Fibroblast of skin of right quadriceps (primary cell): ENCODE measurements around the gene C20orf96.
"Not testable (repeated sequence)": the region's sequence is repeated elsewhere in the genome, so short reads cannot be mapped to it uniquely, and the experiment has no call there.

Experiments used
- DNase-seq: peaks from one replicate; pipeline ENCODE4 v3.0.0-alpha.2; 2013

The C20orf96 gene, protein sequence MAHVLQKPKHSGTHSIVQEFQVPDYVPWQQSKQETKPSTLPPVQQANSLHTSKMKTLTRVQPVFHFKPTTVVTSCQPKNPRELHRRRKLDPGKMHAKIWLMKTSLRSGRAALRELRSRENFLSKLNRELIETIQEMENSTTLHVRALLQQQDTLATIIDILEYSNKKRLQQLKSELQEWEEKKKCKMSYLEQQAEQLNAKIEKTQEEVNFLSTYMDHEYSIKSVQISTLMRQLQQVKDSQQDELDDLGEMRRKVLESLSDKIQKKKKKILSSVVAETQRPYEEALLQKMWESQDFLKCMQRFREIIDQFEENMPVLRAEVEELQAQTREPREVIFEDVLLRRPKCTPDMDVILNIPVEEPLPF

DNA sequence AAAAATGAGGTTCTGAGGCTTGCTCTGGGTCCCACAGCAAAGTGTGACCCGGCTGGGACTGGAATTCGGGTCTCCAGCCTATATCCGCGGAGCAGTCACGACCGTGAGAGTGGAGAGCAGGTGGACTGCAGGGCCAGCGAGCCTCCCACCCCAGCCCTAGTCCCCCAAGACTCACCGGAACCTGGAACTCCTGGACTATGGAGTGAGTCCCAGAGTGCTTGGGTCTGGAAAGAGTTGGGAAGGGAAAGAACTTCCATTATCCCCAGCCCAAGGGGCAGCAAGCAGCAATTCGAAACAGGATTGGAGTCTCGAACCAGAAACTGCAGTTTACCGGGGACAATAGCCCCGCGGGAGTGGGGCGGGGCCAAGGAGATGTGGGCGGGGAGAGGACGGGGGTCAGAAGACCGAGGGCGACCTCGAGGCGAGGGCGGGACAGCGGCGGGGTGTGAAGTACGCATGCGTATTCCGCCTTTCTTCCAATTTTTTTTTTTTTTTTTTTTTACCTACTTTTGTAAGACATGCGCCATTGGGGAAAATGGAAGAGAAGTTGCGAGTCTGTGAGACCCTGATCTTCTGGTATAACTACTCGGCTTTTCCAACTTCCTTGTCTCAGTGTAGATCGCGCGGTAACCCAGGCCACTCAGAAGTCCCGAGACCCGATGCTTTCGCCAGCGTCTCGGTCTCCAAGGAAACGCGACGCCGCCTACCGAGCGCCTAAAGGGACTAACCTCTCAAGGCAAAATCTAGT is at the start of gene C20orf96:
C20orf96 (minus strand) TSS at position 667 of the 748 bp plus-strand sequence; CDS start at position 527, 140 bp downstream.
- DNase-seq, result peak; percentile 94

DNA sequence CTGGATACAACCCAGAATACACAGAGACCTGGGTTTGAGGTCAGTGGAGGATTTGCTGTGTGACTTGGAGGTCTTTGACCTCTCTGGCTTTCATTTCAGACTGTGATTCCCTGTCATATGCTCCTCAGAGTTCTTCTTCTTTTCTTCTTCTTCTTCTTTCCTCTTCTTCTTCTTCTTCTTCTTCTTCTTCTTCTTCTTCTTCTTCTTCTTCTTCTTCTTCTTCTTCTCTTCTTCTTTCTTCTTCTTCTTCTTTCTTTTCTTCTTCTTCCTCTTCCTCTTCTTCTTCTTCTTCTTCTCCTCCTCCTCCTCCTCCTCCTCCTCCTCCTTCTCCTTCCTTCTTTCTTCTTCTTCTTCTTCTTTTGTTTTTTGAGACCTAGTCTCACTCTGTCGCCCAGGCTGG is 45.5 kb upstream of the C20orf96 start:
- DNase-seq, result not testable (repeated sequence)

DNA sequence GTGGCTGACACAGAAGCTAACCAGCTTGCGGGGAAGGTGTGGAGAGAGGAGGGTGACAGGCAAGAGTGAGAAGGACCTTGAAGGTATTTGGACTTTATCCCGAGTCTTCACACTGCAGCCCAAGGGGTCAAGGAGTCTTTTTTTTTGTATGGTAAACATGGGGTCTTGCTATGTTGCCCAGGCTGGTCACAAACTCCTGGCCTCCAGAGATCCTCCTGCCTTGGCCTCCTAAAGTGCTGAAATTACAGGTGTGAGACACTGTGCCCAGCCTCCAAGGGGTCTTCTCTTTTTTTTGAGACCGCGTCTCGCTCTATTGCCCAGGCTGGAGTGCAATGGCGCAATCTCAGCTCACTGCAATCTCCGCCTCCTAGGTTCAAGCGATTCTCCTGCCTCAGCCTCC is 44.0 kb upstream of the C20orf96 start:
- no peak for DNase-seq

DNA sequence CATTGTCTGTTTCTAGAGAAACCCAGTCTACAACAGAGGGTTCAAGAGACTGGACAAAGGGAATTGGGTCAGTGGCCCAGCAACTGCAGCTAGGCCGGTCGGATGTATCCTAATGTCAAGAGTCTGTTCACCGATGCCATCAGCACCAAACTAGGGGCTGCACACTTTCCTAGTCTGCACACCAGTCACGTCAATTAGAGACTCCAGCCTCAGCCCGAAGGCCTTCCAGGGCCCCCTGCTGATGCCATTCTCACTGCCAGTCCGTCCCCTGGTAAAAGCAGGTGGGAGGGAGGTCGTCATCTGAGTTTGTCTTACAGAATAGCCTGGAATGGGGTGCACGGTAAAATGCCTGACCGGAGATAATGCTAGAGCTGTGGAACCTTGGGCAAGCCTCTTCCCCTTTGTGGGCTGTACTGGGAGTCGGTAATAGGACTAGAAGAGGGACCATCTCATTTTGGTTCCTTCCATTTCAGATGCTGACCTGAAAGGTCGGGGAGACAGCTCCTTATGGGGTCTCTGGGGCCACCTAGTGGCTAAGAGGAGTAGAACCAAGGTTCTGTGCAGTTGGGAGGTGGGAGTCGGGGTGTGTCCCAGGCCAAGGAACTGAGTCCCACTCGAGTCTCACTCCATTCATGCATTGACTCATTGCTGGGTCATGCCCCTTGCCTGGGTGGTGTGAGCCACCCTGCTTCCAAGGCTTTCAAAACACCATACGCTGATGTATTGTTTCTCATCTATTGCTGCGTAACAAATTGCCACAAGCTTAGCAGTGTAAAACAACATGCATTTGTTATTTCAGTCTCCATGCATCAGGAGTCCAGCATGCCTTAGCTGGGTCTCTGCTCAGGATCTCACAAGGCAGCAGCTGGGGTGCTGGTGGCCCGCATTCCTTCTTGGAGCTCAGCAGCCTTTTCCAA is 39.9 kb upstream of the C20orf96 start:
- peak; percentile 71 for DNase-seq

DNA sequence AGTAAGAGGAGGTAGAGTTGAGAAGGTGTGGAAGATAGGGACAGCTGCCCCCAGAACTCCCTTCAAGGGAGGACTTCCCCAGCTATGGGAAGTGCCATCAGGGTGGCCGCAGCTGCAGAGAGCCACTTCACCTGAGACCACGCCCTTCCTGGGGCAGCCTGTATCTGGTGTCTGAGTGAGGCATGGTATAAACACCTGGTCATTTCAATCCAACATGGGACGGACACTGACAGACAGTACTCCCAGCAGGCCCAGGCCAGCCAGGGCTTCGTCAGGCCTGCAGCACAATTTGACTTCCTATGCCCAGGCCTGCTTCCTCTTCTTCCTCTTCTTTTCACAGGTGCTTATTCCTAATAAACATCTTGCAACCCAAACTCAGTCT is 39.3 kb upstream of the C20orf96 start:
- DNase-seq, result no peak

DNA sequence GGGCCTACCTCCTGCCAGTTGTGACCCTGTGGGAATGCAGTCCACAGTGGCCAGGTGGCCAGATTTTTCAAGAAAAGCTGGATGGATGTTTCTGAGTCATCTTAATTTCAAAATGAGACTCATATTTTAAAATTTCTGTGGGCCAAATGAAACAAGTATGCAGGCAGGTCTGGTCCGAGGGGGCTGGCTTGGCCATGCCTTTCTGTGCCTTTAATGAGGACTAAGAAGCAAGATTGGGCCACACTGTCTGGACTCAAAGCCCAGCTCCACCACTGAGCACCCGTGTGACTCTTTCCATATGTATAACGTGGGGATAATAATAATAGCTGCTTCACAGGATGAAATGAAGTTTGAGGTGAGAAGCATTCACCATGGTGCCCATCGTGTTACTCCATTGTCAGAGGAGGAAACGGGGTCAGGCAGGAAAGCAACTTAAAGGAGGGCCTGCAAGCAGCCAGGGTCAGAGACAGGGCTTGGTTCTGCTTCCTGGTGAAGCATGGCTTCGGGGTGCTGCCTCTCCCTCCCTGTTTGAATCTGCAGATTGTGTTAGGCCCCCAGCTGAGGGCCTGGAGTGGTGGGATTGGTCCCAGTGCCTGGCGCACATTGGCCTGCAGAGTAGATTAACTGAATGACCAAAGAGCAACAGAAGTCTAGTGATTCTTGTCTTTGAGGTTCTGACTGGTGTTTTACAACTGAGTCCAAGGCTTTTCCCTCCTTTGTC is 38.6 kb upstream of the C20orf96 start:
- no peak for DNase-seq

DNA sequence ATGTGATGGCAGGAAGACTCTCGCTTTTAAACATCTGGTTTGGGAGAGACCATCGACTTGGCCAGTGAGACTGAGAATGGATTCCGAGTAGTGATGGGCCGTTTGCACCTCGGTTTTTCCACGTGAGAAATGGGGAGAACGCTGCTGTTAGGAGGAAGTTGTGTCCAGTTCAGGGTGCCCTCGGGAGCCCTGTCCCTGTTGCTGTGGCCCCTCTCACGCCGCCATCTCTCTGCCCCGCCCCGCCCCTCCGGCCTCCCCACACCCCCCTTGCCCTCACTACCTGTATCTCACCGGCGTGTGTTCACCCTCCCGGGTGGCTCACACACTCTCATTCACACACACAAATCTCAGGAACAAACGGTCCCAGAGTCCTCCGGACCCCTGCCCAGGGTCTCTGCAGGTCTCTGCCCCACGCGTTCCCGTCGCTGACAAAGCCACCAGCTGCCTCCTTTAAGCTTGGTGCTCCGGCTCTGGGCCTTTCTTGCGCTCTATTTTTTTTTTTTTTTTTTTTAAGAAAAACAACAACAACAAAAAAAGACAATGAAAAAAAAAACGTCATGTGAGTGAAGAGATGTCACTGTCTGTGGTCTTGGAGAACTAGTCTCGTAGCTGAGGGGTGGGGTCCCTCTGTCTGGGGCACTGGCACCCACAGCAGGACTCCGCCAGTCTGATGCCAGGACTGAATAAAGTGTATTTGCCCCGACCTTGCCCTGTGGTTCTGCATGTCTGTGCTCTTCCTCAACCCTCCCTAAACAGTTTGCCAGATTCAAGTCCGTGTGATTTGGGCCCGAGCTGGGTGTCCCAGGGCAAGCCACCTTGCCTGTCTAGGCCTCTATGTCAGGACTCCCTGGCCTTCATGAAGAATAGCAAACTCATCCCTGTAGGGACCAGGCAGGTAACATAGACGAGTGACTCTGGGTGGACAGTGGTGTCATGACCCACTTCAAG is 37.8 kb upstream of the C20orf96 start:
- DNase-seq, result no peak

DNA sequence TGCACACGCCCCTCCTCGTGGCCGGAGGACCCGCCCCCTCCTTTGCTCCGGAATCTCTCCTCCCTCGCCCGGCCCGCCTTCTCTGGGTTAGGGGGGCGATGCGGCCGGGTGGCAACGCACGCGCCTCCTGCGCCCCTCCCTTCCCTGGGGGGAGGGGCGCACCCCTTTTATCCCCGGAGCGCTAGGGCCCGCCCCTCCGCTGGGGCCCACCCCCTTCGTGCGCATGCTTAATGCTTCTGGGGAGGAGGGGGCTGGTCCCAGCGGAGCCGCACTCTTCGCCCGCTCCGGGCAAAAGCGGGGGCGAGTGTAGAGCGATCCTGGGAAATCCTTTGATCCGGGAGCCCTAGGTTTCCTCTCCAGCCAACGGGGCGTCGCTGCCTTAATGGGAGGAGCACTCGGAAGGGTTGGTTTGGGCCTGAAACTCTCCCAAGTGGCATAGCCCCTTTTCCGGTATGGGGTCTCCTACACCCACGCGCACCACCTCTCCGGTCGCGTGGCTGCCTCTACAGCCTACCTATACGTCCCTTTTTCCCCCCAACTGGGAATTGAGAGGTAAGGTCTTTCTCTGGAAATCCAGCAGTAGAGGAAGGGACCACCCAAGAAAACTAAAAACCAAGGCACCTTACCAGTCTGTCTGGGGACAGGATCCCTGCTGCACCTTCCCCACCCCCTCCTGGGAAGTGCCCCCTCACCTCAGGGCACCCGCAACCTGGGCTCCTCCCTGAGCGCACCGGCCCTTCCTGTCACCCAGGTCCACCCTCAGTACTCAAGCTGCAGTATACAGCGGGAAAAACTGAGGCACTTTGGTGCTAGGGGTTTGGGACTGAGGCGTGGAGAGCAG is 36.9 kb upstream of the C20orf96 start:
- peak; percentile 97 for DNase-seq

DNA sequence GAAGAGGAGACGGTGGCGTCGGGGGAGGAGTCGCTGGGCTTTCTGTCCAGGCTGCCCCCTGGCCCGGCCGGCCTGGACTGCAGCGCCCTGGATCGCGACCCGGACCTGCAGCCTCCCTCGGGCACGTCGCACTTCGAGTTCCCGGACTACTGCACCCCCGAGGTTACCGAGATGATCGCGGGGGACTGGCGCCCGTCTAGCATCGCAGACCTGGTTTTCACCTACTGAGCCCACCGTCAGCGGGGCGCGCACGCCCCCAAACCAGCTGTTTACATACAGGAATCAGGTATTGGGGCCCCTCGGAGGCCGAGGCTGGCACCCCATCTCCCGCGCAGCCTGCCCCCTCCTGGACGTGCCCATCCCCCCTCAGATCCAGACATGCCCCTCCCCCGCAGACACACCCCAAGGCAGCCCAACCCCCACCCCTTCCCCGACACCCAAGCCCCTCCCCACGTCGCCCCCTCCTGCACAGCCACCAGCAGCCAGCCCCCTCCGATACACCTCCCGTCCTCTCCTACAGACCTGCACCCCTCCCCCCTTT is 36.2 kb upstream of the C20orf96 start:
- no peak for DNase-seq

DNA sequence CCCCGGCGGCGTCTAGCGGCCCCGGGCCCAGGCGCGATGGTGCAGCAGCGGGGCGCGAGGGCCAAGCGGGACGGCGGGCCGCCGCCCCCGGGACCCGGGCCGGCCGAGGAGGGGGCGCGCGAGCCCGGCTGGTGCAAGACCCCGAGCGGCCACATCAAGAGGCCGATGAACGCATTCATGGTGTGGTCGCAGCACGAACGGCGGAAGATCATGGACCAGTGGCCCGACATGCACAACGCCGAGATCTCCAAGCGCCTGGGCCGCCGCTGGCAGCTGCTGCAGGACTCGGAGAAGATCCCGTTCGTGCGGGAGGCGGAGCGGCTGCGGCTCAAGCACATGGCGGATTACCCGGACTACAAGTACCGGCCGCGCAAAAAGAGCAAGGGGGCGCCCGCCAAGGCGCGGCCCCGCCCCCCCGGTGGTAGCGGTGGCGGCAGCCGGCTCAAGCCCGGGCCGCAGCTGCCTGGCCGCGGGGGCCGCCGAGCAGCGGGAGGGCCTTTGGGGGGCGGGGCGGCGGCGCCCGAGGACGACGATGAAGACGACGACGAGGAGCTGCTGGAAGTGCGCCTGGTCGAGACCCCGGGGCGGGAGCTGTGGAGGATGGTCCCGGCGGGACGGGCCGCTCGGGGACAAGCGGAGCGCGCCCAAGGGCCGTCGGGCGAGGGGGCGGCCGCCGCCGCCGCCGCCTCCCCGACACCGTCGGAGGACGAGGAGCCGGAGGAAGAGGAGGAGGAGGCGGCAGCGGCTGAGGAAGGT is 35.5 kb upstream of the C20orf96 start:
- DNase-seq, result peak; percentile 63

DNA sequence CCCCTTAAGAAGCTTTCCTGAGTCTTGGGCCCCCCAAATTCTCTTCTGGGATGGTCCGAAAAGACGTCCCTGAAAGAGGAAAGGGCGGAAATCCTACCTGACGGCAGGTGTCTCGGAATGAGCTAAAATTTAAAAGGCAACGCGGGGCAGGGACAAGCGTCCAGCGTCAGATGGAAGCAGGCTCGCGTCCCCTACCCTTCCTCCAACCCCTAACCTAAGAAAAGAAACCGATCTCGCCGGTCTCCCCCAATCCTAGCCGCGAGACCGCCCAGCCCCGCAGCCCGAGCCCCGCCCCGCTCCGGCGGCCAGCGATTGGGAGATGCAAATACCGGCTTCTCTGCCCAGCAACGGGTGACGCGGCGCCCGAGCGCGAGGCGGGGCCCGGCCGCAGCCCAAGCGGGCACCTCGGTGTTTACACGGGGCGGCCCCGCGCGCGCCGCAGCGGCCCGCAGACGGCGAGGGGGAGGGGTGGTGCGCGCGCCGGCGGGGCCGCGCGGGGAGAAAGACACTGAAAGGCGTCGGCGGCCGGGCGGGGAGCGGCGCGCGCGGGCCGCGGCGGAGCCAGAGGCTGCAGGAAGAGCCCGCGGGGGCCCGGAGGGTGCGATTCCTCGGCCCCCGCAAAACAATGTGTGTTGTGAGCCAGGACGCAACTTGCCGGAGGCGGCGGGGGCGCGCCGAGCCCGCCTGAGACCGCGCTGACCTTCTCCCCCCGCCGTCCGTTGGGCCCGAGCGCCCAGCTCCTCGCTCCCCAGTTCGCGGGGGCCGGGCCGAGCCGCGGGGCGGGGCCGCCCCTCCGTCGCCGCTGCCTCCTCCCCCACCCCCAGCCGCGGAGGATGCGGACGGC is 34.7 kb upstream of the C20orf96 start, which contains the start of gene SOX12:
SOX12 (plus strand) TSS at position 508 of the 844 bp plus-strand sequence. CDS start 373 bp downstream, outside the sequence.
- peak; percentile 93 for DNase-seq

DNA sequence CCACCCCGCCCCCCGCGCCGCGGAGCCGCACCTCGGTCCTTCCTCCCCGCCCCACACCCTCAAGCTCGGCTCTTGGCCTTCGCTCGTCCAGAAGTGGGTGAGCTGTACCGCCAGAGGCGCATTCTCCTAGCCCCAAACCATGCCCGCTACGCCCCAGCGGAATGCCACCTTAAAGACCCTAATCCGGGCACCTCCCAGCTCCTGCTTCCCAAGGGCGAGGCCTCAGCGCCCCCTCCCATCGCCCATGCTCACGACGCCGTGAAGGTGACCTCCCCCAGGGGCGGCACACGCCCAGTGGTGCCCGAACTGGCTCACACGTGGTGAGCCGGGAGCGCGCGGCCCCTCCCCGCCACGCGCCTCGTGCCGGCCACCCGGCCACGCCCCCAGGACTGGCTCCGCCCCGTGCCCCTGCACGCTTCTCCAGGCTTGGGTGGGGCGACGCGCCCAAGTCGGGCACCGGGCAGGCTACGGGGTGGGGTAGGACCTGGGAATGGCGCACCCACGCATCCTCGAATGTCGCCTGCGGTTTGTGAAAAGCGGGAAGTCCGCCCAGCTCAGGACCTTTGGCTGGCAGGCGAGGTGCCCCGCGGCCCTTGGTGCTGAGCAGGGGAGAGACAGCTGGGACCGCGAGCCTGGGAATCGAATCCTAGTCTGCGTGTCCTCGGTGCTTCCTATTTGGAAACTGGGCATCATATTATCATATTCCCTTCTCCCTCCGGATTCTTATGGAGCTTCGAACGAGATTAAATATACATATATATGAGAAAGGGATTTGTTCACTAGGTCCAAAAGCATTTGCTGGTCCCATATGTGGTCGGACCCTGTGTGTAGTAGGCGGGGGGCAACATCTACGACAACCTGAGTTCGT is 33.9 kb upstream of the C20orf96 start:
- DNase-seq, result peak; percentile 87

DNA sequence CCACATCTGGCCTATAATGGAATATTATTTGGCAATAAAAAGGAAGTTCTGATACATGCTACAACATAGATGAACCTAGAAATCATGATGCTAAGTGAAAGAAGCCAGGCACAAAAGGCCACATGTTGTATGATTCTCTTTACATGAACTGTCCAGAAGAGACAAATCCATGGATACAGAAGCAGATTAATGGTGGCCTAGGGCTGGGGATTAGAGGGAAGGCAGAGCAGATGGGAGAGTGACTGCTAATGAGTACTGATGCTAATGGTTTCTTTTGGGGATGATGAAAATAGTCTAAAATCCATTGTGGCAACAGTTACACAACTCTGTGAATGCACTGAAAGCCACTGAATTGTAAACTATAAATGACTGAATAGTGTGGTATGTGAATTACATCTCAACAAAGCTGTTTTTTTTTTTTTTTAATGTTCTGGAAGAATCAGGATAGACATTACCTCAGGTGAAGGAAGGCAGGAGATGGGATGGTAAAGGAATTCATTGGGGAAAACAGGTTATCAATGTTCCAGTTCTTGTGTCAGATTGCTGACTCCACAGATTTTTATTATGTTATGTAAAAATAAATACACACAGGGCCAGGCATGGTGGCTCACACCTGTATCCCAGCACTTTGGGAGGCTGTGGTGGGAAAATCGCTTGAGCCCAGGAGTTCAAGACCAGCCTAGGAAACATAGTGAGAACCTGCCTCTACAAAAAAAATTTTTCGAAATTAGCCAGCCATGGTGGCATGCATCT is 25.9 kb upstream of the C20orf96 start:
- peak; percentile 53 for DNase-seq

DNA sequence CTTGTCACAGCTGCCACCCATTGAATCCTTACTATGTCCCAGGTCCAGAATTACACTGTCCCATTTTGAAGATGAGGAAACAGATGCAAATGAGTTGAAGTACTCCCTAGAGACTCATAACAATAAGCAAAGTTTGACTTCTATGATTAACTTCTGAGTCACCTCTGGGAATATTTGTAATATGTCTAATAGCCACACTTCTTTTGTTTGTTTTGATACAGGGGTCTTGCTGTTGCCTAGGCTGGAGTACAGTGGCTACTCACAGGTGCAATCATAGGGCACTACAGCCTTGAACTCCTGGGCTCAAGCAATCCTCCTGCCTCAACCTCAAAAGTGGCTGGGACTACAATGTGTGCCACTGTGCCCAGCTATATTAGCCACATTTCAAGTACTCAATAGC is 23.4 kb upstream of the C20orf96 start:
- peak; percentile 57 for DNase-seq

DNA sequence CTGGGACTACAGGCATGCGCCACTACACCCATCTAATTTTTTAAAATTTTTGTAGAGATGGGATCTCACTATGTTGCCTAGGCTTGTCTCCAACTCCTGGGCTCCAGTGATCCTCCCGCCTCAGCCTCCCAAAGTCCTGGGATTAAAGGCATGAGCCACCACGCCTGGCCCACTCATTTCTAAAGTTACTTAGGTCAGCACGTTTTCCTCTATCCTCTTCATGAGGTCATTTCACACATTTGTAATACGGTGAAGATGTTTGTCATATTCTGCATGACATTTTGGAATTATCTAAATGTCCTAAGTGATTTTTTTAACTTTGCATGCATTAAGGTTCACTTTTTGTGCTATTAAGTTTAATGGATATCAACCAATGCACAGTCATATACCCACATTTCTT is 22.9 kb upstream of the C20orf96 start:
- DNase-seq, result no peak

DNA sequence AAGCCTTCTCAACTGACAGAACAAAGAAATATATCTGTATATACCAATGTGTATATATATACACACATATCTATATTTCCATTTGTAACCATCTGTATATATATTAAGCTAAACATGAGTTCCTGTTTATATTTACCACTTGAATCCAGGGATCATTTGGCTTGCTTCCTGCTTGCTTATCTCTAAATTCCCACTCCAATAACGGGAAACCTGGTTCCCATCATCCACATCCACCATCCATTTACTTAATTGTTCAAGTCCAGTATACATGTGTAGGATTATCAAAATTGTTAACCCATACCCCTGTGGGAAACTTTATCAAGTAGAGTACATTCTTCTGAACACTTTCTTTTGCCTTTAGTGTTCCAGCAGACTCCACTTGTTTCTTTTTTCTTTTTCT is 22.3 kb upstream of the C20orf96 start:
- DNase-seq, result no peak
